GM19240 (cell line): ENCODE data around the gene CDC42BPG.

Experiments used
- DNase-seq: peaks from one replicate; pipeline ENCODE4 v3.0.0; 2011; ENCODE audit warnings: low spot score; ENCODE audit not compliant: insufficient read length

Gene CDC42BPG

DNA sequence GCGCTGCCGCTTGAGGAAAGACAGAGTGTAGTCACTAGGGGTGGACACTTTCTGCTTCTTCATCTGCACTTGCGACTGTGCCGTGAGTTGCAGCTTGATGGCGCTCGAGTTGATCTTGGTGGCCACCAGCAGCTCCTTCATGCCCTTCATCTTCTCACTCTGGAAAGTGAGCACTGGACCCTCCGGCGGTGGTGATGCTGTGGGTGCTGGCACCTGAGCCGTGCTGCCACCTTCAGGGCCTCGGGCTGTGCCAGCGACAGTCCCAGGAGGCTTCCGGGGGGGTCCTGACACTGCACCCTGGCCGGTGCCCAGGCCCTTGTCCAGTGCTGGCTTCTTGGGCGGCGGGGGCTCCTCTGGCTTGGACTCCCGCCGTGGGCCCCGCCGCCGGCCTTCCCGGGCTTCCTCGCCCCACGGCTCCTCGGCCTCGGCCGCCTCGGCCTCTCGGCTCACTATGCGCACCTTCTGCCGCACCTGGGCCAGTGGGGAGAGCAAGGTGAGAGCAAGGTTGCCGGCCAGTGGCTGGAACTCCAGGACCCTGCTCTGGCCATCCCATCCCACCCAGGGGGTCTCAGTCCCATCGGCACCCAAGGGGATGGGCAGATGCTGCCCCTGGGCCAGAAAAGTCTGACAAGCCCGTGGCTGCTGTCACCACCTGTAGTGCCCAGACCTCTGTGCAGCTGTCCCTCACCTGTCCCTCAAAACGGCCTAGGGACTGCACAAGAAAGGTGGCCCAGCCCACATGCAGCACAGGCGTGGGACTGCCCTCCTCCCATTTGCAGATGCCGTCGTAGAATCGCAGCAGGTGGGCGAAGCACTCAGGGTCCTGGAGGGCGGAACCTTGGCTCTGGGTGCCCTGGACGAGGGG is 39.9 kb downstream of the CDC42BPG start:
- no peak for DNase-seq

DNA sequence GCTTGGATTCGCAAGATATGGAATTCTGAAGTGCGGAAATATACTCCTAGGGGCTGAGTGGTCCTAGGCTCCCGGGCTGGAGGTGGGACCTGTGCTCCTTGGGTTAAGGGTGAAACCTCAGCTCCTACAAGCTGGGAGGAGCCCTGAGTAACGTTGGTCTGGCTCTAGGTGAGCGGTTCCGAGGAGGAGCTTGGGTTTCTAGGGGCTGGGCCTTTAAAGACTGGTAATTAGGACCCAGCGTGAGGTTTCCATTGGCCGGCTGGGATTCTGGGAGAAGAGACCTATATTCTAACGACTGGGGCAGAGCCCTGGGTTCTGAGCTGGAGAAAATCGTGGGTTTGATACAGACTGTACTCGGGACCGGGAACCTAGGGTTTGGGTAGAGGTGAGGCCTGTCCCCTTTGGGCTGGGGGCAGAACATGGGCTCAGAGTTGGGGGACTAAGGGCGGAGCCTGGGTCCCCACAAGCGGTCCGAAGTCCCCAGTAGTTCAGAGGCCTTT is 40.6 kb downstream of the CDC42BPG start:
- no peak for DNase-seq

DNA sequence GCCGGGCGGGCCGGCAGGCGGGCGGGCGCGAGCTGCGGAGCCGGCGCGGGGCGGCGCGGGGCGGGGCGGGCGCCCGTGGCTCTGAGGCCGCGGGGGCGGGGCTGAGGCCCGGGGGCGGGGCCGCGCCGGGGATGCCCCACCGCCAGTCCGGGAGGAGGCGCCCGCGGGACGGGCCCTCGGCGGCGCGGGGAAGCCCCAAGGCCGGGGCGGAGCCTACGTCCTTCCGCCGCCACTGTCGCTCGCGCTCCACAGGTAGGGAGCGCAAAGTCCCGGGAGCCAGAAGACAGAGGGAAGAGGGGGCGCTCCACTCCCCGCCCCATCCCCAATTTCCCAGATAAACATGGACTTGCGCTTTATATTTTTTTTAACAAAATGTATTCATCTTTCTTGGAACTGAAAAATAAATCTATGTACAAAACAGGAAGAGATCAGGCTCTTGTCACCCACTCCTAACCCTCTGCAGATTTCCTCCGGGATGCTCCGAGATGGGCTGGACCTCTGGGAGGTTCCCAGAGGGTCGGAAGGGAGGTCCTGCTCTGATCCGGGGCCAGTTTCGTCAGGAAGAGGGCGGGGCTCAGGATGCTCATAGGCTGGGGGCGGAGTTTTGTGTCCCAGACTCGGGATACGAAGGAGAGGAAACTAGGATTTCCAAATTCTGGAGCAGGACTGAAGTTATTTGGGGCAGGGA is 41.2 kb downstream of the CDC42BPG start, which contains the start of gene MAP4K2:
TSS of gene MAP4K2 (minus strand) at position 57 of the 688 bp plus-strand sequence. CDS start 65 bp downstream, outside the sequence.
- peak; percentile 97 for DNase-seq

DNA sequence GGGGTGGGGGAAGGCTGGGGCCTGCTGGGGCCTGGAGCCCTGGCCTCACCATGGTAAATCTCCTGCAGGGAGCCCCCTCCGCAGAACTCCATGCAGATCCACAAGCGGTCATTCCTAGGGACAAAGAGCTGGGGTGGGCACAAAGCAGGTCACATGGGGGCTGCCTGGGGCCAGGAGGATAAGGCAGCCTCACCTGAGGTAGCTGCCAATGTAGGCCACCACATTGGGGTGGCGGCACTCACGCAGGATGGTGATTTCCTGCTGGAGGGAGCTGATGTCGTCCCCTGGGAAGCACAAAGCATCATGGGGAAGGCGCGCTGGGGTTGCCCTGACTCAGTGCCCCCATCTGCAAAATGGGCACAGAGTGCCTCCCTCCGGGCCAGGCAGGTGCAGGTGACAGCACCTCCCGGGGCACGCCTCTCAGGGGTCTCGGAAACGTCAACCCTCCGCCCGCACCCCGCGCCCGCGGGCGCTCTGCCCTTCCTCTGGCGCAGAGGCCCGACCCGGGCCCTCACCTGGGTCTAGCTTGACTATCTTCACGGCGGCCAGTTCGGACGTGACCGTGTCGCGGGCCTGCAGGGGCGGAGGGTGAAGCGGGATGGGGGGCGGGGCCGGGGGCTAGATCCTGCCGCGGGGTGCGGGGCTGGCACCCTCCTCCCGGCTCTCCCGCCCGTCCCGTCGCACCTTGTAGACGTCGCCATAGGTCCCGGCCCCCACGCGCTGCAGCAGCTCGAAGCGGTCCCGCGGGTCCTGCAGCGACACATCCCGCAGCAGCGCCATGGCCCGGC is 41.9 kb downstream of the CDC42BPG start:
- no peak for DNase-seq

DNA sequence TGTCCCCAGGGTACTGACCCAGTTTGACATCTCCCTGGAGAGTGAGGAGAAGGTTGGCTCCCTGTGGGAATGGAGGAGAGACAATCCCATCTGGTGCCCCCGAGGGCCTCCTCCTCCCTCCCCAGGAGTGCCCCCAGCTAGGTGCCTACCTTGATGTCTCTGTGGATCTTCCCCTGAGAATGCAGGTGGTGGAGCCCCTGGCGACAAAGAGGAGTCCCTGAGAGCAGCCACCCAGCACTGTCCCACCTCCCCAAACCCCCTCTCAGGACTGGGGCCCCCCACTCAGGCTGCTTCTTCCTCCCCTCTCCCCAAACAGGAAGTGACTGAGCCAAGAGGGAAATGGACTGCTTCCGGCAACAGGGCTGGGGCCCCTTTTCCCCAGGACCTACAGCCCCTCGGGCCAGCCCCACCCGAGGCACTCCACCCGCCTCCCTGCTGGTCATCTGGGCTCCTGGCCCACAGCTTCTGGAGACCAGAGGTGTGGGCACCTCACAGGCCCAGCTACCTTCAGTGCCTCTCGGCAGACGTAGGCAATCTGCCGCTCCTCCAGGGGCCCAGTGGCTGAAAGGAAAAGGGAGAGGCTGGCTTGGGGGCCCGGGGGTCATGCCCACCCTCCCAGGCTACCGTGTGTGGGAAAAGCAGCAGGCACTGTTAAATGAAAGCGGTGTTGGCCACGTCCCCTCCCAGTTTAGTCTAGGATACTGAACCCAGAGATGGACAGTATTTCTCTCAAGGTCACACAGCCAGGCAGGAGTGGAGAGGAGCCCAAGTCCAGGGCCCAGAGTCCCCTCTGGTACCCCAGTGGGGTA is 42.7 kb downstream of the CDC42BPG start:
- DNase-seq: no peak

DNA sequence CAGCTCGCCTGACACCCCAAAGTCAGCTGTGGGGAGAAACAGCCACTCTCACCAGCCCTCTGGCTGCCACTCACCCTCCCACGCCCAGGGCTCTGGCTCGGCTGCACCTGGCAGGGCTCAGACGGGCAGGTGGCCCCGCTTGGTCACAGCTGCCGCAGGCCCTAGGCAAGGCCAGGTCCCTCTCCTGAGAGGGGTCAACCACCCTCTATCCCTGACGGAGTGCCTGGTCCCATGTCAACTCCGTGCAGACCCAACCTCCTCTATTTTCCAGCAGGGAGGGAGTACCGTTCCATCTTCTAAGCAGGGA is 43.3 kb downstream of the CDC42BPG start:
- no peak for DNase-seq

DNA sequence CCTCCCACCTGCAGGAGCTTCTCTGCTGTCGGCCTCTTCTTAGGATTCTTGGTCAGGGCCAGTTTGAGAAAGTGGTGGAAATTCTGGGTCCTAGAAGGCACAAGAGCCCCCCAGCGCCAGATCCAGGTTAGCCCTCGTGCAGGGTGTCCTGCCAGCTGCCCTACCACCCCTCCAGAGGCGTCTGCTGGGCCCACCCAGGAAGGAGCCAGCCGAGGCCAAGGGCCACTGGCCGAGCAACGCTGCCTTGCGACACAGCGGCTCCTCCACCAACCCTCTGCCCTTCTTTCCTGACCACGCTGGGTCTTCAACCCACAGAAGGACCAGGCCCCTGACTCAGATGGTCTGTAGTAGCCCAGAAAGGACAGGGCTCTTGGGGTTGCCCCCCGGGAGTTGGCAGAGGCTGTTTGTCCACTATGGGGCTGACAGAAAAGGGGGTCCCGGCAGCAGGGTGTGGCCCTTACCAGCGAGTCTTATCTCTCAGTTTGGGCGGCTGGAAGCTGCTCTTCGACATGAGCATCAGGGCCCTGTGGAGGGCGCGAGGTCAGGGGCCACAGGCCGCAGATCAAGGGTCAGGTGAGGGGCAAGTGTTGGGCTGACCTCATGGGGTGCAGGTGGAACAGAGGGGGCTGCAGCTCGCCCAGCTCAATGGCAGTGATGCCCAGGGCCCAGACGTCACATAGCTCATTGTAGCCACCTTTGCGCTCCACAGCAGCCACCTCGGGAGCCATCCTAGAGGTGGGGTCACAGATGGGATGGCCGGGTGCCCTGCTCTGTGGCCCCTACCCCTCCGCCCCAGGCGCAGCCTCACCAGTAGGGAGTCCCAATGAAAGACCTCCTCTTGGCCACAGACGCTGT is 43.9 kb downstream of the CDC42BPG start:
- DNase-seq: no peak

DNA sequence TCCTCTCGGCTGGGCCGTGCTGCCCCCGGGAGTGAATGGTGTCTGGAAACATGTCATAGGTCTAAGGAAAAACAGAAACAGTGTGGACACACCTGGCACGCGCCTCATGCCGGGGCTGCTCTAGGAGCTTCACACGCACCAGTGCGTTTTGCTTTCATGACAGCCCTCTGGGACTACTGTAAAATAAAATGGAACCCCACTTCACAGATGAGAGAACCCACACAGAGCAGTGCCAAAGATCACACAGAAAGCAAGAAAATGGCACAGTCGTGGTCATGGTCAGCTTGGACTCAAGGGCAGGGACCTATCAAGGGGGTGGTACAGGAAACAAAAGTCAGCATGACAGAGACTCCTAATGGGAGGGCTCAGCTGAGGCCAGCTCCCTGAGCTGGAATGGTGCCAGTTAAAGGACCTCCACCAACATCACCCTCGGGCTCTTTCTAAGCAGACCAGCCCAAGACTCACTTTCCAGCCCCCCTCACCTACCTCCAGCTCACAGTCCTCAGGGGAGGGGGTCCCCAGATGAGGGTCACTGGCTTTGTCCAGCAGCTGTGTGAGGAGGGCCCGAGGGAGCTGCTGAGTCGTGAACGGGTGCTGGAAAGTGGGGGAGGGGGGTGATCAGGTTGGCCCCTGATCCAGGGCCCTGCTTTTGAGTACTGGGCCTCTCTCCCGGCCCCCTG is 44.7 kb downstream of the CDC42BPG start:
- DNase-seq: no peak

DNA sequence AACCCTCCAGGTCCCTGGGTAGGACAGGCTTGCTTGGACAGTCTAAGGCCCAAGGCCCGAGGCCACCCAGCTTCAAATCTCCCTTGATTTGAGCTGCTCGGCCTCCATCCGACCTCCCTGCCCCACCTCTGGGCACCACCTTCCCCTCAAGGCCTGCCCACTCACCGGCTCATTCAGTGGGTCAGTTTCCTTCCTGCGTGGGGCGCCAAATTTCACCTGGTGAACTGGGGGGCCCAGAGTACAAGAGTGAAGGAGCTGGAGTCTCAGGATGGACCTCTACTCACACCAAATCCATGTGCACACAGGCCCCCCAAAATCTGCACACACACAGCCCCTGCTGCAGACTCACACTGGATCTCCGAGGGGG is 45.2 kb downstream of the CDC42BPG start:
- DNase-seq: no peak

DNA sequence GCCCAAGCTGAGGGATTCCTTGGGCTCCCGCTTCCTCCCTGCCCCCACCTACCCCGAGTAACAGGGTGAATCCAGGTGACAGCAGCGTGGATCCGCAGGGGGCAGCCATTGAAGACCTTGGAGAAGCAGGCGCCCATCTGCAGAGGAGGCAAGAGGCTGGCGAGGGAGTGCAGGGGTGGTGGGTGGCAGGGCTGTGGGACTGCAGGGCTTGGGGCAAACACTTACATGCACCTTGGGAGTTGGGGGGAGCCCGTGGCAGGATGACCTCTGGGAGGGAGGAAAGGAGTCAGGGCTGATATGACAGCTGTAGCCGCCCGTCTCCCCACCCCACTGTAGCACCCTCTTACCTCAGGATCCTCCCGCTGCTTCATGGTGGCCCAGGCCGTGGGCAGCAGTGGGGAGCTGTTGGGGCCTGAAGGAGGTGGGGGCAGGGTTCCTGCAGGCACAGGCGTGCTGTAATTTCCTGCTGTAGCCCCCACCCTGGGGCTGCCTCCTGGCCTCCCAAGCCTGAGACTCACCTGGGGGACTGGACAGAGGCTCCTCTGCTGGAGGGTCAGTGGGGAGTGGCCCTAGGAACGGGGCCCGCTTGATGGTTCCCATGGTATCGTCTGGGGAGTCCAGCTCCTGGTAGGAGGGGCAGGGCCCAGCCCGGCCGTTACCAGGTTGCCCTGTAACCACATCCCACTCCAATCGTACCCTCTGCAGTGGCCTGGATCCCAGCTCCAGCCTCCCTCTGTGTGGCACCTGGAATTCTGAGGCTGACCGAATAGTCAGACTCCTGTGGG is 47.5 kb downstream of the CDC42BPG start:
- DNase-seq: no peak

DNA sequence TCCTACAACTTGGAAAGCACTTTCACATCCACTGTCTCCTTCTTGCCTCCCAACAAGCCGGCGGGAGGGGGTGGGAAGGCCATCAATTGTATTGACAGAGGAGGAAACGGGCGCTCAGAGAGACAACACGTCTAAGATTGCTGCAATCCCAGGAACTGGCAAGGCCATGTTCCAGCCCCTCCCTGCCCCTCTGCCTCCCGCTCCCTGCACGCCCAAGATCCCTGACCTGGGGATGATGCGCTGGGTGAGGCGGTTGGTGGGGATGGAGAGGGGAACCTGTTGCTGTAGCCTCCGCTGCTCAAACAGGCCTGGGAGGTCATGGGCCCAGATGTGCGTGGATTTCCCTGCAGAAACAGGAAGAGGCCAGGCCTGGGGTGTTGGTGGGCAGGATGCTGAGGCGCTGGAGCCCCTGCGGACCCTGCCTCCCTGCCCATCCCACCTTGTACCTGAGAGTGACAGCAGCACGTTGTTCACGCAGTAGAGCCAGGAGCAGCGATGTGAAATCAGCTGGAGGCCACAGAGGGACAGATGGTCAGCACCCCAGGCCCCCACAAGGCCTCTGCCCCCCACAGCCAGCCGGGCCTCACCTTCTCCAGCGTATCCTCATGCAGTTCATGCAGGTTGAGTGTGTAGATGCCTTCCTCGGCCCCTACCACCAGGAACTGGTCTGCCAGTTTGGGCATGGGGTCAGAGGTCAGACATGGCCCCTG is 48.3 kb downstream of the CDC42BPG start:
- DNase-seq: no peak

DNA sequence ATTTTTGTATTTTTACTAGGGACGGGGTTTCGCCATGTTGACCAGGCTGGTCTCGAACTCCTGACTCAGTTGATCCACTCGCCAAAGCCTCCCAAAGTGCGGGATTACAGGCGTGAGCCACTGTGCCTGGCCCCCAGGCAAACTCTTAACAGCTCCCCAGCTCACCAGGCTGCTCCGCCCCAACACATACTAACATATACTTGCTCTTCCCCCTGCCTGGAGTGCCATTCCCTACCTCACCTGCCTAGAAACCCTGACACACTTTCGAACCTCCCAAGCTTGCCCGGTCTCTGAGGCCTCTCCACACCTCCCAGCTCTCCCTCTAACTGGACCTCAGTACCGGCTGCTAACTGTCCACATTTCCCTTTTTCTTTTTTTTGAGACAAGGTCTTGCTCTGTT is 49.9 kb downstream of the CDC42BPG start:
- no peak for DNase-seq

DNA sequence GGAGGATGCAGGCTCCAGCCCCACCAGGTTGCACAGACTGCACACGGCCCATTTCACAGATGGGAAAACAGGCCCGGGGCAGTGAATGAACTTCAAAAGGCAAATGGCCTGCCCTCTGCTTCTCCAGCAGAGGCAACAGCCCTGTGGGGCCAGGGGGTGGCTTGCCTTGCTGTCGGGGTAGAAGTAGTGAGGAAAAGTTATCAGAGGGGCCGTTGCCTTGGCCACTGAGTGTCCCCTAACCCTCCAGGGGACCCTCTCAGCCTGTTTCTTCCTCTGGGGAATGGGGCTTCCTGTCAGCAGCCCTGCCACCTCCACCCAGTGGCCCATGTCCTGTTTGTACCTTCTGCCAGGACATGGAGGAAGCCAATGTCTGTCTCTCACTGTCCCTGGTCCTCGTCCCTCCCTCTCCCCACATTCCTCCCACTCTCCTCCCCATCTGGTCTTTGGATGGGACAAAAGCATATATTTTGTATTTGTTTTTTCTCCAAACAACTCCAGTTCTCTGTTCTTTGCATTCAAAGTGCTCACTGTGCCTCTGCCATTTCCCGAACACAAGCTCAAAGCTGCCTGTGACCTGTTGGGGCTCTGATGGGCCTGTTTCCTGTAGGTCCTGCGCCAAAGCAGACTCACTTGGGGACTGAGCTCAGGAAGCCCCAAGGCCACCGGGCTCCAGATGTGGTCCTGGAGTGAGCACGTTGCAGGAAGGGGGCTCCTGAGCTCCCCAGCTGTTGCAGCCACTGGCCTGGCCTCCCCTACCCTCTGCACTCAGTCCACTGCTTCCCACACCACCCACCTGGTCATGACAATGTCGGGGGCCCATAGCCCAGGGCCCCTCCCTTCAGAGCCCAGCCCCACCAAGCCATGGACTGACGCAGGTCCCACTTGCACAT is 50.9 kb downstream of the CDC42BPG start:
- no peak for DNase-seq

DNA sequence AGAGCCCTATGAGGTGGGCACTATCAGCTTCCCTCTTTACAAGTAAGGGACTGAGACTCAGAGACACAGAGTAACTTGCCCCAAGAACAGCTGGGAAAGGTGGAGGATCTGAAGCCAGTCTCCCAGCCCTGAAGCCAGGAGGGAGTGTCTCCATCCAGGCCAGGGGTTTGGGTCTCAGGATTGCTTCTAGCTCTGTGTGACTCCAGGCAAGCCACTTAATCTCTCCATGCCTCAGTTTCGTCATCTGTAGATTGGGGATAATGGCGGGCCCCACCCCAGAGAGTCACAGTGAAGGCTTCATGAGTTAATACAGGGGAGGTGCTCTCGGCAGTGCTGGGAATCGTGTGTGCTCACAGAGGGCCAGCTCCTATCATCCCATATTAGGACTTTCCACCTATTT is 52.0 kb downstream of the CDC42BPG start:
- no peak for DNase-seq

DNA sequence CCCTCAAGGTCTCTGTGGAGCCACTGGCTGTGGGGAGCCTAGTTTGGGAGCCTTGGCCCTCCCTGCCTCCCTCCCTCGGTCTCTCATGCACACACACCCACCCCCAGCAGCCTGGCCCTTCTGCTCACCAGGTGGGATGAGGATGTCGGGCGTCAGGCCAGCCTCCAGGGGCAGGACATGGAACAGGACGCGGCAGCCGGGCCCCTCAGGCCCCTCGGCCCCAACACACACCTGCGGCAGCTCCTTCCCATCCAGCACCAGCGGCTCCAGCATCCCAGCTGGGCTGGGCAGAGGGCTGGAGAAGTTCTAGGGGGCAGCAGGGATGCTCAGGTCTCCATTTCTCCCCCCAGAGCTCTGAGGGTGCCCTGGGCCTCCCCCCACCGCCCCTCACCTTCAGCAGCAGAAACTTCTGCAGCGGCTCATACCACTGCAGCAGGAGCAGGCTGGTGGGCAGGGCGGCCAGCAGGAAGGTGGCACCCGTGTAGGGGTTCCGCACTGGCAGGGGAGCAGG is 52.6 kb downstream of the CDC42BPG start:
- no peak for DNase-seq

DNA sequence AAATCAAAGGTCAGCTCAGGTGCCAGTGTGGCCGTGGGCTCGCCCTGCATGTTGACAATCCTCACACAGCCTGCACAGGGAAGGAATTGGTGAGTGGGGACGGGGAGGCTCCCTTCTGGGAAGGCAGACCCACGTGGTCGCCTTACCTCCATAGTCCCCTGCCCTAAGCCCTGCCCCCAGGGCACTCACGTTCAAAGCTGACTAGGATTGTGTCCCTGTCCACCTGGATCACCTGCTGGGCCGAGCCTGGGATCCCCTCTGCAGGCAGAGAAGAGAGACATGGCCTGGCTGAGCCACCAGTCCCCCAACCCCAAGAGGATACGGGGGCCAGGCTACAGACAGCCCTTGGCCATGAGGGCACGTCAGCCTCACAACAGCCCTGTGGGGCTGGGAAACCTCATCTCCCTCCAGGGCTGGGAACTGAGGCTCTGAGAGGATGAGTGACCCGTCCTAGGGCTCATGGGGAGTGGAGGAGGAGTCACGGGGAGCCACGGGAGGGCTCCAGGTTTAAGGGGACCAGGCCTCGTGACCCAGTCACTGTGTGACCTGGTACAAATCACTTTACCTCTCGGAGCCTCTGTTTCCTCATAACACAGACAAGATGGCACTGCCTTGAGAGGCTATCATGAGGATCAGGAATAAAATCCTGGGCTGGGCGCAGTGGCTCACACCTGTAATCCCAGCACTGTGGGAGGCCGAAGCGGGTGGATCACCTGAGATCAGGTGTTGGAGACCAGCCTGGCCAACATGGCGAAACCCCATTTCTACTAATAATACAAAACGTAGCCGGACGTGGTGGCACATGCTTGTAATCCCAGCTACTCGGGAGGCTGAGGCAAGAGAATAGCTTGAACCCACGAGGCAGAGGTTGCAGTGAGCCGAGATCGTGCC is 54.0 kb downstream of the CDC42BPG start:
- DNase-seq: no peak
